Lung (tissue), 12 donors: ENCODE results near the gene ATF6. TPM values are rescaled to one million over a fixed set of nuclear protein-coding genes. Genes with fewer than 3 reads are reported as not detected.

Source experiments
- ATAC-seq: fragments of 200-7000 bp; cut with Tn5 transposase; one replicate; pipeline ENCODE4 v1.9.1; 2020; ENCODE audit warnings: moderate number of reproducible peaks; ENCODE audit not compliant: insufficient read depth, low FRiP score
- DNase-seq, 3 donors: peaks; one replicate each; pipeline ENCODE4 v3.0.0-alpha.2; 2013 to 2017
- H3K27ac ChIP-seq, 2 donors: one replicate each; pipeline ENCODE4 v1.5.1; 2013; ENCODE audit warnings: mild to moderate bottlenecking in 2 of 2, moderate library complexity in 2 of 2, control low read depth in 1 of 2, inconsistent platforms in 1 of 2, low read depth in 1 of 2, low read length in 1 of 2
- H3K27me3 ChIP-seq, 3 donors: one replicate each; pipeline ENCODE4 v1.5.1; 2013; ENCODE audit warnings: low read length in 2 of 3; ENCODE audit not compliant: control insufficient read depth in 3 of 3, insufficient read depth in 3 of 3
- H3K36me3 ChIP-seq, 4 donors: one replicate each; pipeline ENCODE4 v1.5.1; 2013; ENCODE audit warnings: low read length in 4 of 4, mild to moderate bottlenecking in 1 of 4, moderate library complexity in 1 of 4; ENCODE audit not compliant: control insufficient read depth in 4 of 4, insufficient read depth in 4 of 4
- H3K4me1 ChIP-seq, 5 donors: one replicate each; pipeline ENCODE4 v1.5.1; 2013; ENCODE audit warnings: low read length in 5 of 5, mild to moderate bottlenecking in 2 of 5, moderate library complexity in 1 of 5; ENCODE audit not compliant: control insufficient read depth in 5 of 5, insufficient read depth in 5 of 5
- H3K4me3 ChIP-seq: one replicate; pipeline ENCODE4 v1.5.1; 2013; ENCODE audit warnings: mild to moderate bottlenecking, control low read depth, moderate library complexity
- H3K9ac ChIP-seq, 2 donors: one replicate each; pipeline ENCODE4 v1.5.1; 2013; ENCODE audit warnings: low read length in 2 of 2, control low read depth in 1 of 2; ENCODE audit not compliant: insufficient read depth in 1 of 2
- H3K9me3 ChIP-seq, 4 donors: one replicate each; pipeline ENCODE4 v1.5.1; 2013; ENCODE audit warnings: low read length in 3 of 4, mild to moderate bottlenecking in 1 of 4, moderate library complexity in 1 of 4; ENCODE audit not compliant: control insufficient read depth in 4 of 4, insufficient read depth in 3 of 4
- CTCF ChIP-seq: IDR thresholded peaks from 2 replicates; pipeline ENCODE4 v1.5.1; 2012; ENCODE audit warnings: mild to moderate bottlenecking; ENCODE audit errors: control extremely low read depth, extremely low read depth
- WGBS, 2 donors: extraction: QIAGEN DNeasy Blood & Tissue Kit; methylation state at CpG; one replicate each; pipeline ENCODE4 v1.1.7; 2013; 5-methylcytosine and 5-hydroxymethylcytosine counted together
- polyA plus RNA-seq, 2 donors: library from polyadenylated mRNA; stranded (reverse); fragments of 200-250 nt; gene quantifications; one replicate each; pipeline ENCODE4 v1.2.1, GENCODE V29; 2013
- total RNA-seq, 2 donors: library from RNA; depleted of rRNA in 1 of 2; stranded (reverse); fragments of >200 nt in 1 of 2; gene quantifications; one replicate each; pipeline ENCODE4 v1.2.1, GENCODE V29; 2014 to 2021
- donor health status: control.
- donor health status: control.
- donor health status: Bipolar disorder and iron deficiency.
- donor health status: healthy.
- donor health status: DM: yes; HTN: yes; CAD: no.

Gene ATF6
- total and polyA plus RNA-seq, 4 donors = 4.3 to 44.8 (median 22.6) TPM

GRCh38 chr1:161770250-161770649 lies 4.1 kb downstream of the ATF6 start:
- no peak overlapping the region for H3K27ac ChIP-seq
- H3K4me3 ChIP-seq = no peak overlapping the region
- no peaks in the 10 kb centered on the region for H3K9me3 ChIP-seq
- no peak for TF ChIP-seq CTCF
- H3K9ac ChIP-seq = no peak overlapping the region
- ATAC-seq = no peak
- WGBS, 2 donors = 94% methylated on average over 3 of the region's 3 CpGs
- no peaks in the 10 kb centered on the region for H3K27me3 ChIP-seq
- H3K4me1 ChIP-seq = peaks cover 0 to 19% (median 2%) of the 10 kb centered on the region in 5 donors
- H3K36me3 ChIP-seq = peaks cover 0 to 3% (median 0%) of the 10 kb centered on the region in 4 donors
- no peak for DNase-seq

GRCh38 chr1:161771161-161771560 lies 5.0 kb downstream of the ATF6 start:
- ATAC-seq = no peak
- TF ChIP-seq CTCF = no peak
- WGBS, 2 donors = 30 to 61% methylated on average over 5 of the region's 5 CpGs
- H3K36me3 ChIP-seq = peaks cover 0 to 3% (median 0%) of the 10 kb centered on the region in 4 donors
- H3K4me3 ChIP-seq = no peak overlapping the region
- DNase-seq = no peak
- H3K9me3 ChIP-seq = no peaks in the 10 kb centered on the region
- H3K27me3 ChIP-seq = no peaks in the 10 kb centered on the region
- peaks cover 0 to 21% (median 3%) of the 10 kb centered on the region in 5 donors for H3K4me1 ChIP-seq
- H3K9ac ChIP-seq = peak overlapping the region in 1 of 2 donors; percentile 6
- H3K27ac ChIP-seq = no peak overlapping the region

- no peaks in the 10 kb centered on the region for H3K36me3 ChIP-seq
- H3K9me3 ChIP-seq = no peaks in the 10 kb centered on the region
- no peak for TF ChIP-seq CTCF
- peak overlapping the region in 1 of 2 donors; percentile 9 for H3K27ac ChIP-seq
- peaks cover 0 to 19% (median 3%) of the 10 kb centered on the region in 5 donors for H3K4me1 ChIP-seq
- no peaks in the 10 kb centered on the region for H3K27me3 ChIP-seq
- WGBS, 2 donors = 64 to 75% methylated on average over 2 of the region's 2 CpGs
- DNase-seq (no peak), ATAC-seq (no peak)
- H3K4me3 ChIP-seq = no peak overlapping the region
- no peak overlapping the region for H3K9ac ChIP-seq
Measured at GRCh38 chr1:161771973-161772372, 5.9 kb downstream of the ATF6 start.

GRCh38 chr1:161772397-161772796 lies 6.3 kb downstream of the ATF6 start:
- peak in 1 of 3 donors; percentile 15 for DNase-seq
- ATAC-seq = peak; percentile 19
- H3K4me1 ChIP-seq = peaks cover 0 to 18% (median 3%) of the 10 kb centered on the region in 5 donors
- no peak overlapping the region for H3K4me3 ChIP-seq
- H3K9ac ChIP-seq = no peak overlapping the region
- TF ChIP-seq CTCF = no peak
- H3K27ac ChIP-seq = no peak overlapping the region
- no peaks in the 10 kb centered on the region for H3K27me3 ChIP-seq
- H3K9me3 ChIP-seq = no peaks in the 10 kb centered on the region
- no peaks in the 10 kb centered on the region for H3K36me3 ChIP-seq
